COR-L47 (cell line): ENCODE results near the gene EVX2.

Source experiments
- DNase-seq: peaks from one replicate; lab custom pipeline; 2025; lab: John Stamatoyannopoulos, UW

EVX2 gene

GRCh38 chr2:176122052-176122682 lies 38.4 kb upstream of the EVX2 start:
- DNase-seq = no peak

- DNase-seq = no peak
Observed at GRCh38 chr2:176121190-176122051, 37.7 kb upstream of the EVX2 start.

- DNase-seq = no peak
Observed at GRCh38 chr2:176120364-176121189, 36.8 kb upstream of the EVX2 start.

- no peak for DNase-seq
Observed at GRCh38 chr2:176118601-176119339, 35.0 kb upstream of the EVX2 start.

- DNase-seq = no peak
Observed at GRCh38 chr2:176117823-176118371, 34.1 kb upstream of the EVX2 start.

DNA sequence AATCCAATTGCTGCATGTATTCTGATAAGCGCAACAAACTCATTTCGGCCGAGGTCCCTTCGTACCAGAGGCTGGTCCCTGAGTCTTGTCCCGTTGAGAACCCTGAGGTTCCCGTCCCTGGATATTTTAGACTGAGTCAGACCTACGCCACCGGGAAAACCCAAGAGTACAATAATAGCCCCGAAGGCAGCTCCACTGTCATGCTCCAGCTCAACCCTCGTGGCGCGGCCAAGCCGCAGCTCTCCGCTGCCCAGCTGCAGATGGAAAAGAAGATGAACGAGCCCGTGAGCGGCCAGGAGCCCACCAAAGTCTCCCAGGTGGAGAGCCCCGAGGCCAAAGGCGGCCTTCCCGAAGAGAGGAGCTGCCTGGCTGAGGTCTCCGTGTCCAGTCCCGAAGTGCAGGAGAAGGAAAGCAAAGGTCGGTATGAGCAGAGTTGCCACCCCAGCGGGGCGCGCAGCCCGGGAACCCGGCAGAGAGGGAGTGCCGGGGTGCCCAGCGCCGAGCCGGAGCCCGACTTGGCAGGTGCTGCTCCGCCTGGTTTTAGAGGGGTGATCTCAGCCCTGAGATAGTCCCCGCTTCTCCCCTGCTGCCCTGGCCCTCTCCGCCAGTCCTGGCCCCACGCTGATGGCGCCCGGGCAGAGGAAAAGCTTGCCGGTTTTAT lies 33.5 kb upstream of the EVX2 start:
- DNase-seq = no peak

- no peak for DNase-seq
Observed at GRCh38 chr2:176115883-176116813, 32.4 kb upstream of the EVX2 start, which contains the start of gene HOXD10. Gene HOXD10 (plus strand): TSS chr2:176116778. CDS start chr2:176116834, 56 bp downstream.

GRCh38 chr2:176114930-176115625 lies 31.3 kb upstream of the EVX2 start:
- DNase-seq = no peak

- peak; percentile 83 for DNase-seq
Observed at GRCh38 chr2:176114120-176114929, 30.6 kb upstream of the EVX2 start.

GRCh38 chr2:176112375-176113302 lies 28.9 kb upstream of the EVX2 start:
- no peak for DNase-seq

DNA sequence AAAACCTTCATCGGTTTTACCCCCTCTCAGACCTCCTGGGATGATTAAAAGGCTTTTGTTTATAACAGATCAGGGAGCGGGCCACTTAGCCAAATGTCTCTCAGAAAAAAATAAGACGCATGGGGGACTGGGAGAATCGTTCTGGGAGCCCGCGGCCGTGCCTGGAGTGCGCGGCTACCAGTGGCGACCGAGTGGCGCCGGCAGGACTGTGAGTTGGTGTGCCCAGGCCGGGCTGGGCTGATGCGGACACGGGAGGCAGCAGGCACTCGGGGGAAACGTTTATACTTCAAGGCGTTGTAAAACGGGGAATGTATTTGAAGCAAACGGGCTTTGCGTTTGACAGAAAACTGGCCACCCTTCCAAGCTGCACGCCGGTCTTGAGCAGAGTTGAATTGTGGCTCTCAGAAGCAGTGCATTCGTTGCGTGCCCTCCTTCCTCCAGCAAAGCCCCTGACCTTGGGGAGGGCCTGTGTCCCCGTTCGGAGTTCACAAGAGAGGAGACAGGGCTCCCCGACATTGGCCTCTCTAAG lies 28.1 kb upstream of the EVX2 start:
- DNase-seq = no peak

GRCh38 chr2:176111309-176111663 lies 27.5 kb upstream of the EVX2 start:
- no peak for DNase-seq

- DNase-seq = no peak
Observed at GRCh38 chr2:176110415-176111308, 26.9 kb upstream of the EVX2 start.

GRCh38 chr2:176109946-176110345 lies 26.2 kb upstream of the EVX2 start:
- DNase-seq = no peak

DNA sequence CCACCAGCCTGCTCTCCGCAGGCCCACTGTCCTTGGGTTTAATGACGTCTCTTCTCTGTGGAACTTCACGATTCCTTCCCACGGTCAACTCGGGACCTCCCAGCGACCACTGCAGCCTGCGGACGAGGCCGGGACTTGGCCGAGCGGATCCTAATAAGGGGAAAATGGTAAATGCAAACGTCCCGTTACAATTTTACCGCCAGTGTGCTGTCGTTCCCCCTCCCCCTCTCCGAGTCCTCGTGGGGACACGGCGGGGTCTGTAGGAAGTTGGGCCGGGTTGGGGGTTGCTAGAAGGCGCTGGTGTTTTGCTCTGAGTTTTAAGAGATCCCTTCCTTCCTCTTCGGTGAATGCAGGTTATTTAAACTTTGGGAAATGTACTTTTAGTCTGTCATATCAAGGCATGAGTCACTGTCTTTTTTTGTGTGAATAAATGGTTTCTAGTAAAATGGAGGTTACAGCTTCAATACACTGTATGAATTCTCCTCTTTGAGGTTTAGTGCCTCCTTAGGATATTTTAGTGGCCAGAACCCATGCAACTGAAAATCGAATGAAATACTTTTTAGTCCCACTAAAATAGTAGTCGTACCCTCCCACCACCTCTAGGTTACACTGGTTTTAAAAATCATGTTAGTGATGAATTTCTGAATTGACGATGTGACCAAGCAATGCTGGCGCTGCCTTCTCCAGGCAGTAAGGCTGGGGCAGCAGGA lies 25.6 kb upstream of the EVX2 start:
- no peak for DNase-seq
